HG02870 (cell line): ENCODE results near the gene ATP10B.
"Not testable (repeated sequence)": the region's sequence is repeated elsewhere in the genome, so short reads cannot be mapped to it uniquely, and the experiment has no call there.

Experiments
- ATAC-seq: cut with Tn5 transposase; IDR thresholded peaks from one replicate; pipeline ENCODE4 v1.9.1; 2021; ENCODE audit warnings: mild to moderate bottlenecking, moderate library complexity; ENCODE audit not compliant: unreplicated experiment

Gene ATP10B

DNA sequence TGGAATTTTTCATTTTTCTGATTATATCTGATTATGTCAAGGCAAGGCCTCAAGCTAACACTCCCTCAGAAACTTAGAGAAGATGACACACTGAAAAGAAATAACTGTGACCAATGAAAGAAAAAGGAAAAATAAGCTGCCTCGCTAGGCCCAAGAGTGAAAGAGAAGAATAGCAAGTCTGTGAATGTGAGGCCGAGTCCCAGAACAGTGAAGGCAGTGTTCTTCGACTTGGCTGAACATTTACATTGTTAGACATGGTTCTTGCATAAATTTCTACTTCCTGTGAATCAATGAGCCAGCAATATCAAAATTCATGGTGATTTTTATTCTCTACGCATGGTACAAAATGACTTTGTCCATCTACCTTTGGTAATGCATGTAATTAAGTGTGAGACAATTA, at the start of gene ATP10B:
ATP10B (minus strand) TSS at position 163 of the 400 bp plus-strand sequence. CDS start 164,137 bp downstream, outside the sequence.
- no peak for ATAC-seq

DNA sequence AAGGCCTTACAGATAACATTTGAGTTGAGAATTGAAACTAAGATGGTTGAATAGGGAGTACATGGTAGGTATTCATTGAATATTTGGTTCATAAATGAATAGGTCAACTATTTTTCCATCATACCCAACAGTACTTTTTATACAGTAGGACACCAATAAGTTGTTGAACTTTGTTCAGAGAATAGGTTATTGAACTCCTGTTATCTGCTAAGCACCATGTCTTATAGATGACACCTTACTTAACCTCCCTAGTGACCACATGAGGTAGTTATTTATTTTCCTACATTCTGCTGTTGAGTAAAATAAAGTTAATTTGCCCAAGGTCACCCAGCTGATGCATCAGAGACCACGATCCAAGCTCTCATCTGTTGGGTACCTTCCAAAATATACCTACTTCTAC, 49.6 kb upstream of the ATP10B start:
- ATAC-seq, result no peak

DNA sequence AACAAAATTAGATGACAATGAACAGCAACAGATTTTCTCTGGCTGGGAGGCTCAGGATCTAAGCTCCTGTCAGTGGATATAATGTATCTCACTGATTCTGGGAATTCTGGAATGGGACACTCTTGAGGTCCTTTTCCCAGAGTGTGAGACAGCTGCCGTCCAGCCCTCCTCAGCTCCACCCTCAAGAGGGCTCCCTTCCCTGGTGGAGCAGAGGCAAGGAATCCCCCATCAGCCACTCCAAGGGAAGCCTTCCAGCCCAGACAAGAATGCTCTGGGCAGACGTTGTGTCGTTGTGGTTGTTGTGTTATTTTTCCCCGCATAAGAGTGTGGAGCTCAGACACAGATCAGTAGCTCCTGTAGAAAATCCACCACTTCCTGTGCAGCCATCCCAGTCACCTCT, 47.7 kb upstream of the ATP10B start:
- ATAC-seq, result no peak

GRCh38 chr5:160893180-160893964, 41.4 kb upstream of the ATP10B start:
- not testable (repeated sequence) for ATAC-seq

- no peak for ATAC-seq
These were observed 35.8 kb upstream of the ATP10B start for GRCh38 chr5:160887780-160888179.

DNA sequence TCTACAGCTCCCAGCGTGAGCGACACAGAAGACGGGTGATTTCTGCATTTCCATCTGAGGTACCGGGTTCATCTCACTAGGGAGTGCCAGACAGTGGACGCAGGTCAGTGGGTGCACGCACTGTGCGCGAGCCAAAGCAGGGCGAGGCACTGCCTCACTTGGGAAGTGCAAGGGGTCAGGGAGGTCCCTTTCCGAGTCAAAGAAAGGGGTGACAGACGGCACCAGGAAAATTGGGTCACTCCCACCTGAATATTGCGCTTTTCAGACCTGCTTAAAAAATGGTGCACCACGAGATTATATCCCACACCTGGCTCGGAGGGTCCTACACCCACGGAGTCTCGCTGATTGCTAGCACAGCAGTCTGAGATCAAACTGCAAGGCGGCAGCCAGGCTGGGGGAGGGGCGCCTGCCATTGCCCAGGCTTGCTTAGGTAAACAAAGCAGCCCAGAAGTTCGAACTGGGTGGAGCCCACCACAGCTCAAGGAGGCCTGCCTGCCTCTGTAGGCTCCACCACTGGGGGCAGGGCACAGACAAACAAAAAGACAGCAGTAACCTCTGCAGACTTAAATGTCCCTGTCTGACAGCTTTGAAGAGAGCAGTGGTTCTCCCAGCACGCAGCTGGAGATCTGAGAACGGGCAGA, 21.7 kb upstream of the ATP10B start:
- ATAC-seq, result not testable (repeated sequence)

DNA sequence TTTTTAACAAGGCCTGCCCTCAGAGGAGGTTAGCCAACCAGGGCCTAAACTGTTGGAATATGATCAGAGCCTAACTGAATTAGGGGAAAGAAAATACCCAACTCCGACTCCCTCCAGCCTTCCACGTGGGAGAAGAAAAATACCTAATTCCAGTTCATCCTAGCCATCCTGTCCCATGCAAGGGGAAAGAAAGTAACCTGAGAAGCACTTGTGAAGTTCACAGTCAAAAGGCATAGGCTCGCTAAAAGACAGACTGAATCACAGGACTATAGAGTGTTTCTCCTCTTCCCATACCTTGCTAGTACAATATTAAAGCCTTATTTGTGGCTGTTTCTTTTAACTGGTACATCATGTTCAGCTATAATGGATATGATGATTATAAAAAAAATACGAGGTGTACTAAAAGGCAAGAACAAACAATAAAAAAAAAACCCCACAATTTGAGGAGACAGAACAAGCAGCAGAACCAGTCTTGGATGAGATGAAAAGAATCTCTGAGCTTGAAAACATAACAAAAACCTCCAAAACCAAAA, 18.0 kb upstream of the ATP10B start:
- ATAC-seq, result no peak

DNA sequence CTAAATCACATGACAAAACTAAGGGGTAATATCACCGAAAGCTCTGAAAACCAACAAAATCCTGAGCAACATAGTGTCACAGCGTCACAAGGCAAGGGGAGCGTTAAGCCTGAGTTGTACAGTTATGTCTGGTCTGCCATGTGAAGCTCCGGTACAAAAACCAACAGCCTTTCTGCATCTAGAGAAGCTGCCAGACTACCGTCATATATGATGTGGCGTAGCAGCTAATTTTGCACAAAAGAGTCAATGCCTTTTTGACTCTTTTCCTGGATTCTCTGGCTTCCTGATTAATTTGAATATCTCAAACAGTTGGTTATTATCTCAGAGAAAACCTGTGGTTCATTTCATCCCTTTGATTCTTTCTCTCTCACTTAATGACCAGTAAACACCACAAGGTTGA, 16.0 kb upstream of the ATP10B start:
- no peak for ATAC-seq

DNA sequence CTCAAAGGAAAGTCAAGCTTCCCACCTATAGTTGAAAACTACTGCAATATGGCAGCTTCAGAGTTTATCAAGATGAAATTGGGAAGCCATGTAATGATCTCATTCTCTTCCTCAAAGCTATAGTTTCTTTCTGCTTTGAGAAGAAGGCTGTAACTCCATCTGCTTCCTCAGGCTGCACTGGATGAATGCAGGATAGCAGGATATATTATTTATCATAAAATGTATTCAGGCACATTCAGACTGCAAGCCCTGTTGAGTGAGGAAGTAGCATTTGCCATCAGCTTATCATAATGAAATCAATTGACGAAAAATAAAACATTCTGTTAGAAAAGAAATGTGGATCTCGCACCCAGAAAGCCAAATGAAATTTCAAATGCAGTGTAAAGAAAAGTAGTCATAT, 560 bp downstream of the ATP10B start:
- ATAC-seq, result no peak

DNA sequence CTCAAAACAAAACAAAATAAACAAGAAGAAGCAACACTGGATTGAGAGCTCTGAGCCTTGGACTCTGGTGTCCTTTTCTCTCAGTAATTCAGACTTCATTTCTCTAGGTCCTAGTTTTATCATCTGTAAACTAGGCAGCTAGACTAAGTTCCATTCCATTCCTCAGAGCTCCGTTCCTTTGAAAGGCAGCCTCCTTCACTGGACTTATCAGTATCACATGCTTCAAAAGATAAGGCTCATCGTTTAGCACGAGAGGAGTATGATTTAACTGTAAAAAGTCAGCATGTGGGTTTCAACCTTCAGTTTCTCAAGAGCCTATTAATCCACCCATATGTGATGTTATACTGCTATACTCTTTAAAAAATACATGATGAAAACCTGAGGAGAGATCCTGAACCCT, 1.6 kb downstream of the ATP10B start:
- no peak for ATAC-seq

DNA sequence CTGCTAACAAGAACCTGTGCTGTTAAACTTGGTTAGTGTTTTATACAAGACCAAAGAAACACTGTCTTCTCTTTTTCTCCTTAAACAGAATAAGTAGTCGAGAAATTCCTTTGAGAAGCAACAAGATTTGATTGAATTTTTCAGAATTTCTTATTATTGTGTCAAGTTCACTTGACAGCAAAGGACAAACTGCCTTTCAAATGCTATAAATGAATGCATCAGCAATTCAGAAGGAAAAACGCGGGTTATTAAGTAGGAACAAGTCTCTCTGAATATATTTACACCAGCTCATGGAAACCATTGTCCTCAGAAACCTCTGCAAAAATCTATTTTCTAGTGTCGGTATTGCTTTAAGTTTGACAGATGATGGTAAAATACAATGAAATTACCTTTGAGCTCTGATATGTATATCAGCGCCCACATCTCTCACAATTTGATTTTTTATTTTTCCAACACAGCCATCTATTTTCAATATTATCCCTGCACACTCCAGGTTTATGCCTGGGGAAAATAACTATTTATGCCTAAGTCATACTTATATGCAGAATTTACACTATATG, 4.4 kb downstream of the ATP10B start:
- ATAC-seq, result no peak

- no peak for ATAC-seq
These were observed 5.4 kb downstream of the ATP10B start for GRCh38 chr5:160846642-160847041.

DNA sequence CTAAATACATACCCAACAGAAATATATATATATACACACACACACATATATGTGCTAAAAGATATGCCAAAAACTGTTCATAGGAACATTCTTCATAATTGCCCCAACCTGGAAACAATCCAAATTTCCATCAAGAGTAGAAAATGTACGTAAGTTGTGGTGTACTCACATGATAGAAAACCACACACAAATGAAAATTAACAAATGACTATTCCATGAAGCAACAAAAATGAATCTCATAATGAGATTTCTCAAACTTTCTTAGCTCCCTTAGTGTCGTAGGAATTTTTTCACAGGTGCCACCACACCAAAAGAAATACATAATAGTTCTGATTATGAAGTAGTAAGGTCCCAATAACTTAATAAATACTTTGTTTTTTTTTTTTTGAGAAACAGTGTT, 7.8 kb downstream of the ATP10B start:
- ATAC-seq, result no peak

DNA sequence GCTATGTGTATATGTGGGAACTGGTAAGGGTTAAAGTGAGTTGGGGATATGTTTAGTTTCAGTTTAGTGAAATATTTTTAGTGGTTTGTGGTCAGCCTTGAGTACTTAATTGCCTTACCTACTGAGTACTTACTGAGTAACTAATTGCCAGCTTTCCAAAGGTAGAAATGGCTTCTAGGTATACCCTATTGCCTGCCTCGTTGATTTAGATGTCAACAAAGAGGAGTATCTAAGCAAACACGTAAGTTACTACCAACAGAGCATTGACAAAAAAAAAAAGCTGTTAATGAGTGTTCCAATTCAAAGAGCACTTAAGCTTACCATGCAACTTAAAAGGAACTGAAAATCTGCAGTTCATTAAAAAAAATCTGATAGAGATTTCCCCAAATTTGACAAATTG, 8.8 kb downstream of the ATP10B start:
- ATAC-seq, result peak; percentile 94

- no peak for ATAC-seq
These were observed 14.0 kb downstream of the ATP10B start for GRCh38 chr5:160837749-160838593.

DNA sequence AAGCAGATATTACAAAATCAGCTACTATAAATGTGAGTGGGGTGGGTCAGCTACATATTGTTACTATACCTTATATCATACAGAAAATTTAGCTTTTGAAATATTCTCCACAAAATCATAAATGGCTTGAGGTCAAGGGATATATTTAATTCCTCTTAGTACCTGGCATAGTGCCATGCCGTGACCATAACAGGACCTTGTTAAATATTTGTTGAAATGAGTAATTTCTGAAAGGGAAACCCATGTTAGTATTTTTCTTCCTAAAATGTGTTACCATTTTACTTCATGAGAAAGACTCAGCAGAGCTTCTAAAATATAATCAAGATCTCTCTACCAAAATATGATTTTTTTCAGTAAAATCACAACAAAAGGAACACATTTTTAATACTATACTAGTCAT, 14.8 kb downstream of the ATP10B start:
- no peak for ATAC-seq

DNA sequence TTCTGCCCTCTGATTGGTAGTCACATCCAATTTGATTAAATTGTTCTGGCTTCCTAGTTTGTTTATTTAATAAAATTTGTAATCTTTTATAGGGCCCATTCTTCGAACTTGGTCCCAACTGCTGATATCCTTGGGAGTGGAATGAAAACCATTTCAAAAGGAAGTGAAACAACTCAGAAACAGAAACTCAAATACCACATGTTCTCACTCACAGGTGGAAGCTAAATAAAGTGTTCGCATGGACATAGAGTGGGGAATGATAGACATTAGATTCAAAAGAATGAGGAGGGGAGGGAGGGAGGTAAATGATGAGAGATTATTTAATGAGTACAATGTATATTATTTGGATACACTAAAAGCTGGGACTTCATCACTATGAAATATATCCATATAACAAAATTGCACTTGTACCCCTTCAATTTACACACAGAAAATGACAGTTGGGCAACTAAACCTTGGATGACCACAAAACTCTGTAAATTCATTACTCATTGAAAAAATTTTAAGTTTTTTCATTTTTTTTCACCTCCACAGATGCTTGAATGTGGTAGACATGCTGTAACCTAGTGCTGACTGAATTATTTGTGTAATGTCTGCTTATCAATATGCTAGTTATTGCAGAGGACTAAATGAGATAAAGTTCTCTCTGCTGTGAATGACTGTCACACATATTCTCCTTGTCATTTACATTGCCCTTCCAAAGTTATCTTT, 16.0 kb downstream of the ATP10B start:
- ATAC-seq, result no peak

- ATAC-seq, result no peak
These were observed 16.6 kb downstream of the ATP10B start for GRCh38 chr5:160835376-160835775.

DNA sequence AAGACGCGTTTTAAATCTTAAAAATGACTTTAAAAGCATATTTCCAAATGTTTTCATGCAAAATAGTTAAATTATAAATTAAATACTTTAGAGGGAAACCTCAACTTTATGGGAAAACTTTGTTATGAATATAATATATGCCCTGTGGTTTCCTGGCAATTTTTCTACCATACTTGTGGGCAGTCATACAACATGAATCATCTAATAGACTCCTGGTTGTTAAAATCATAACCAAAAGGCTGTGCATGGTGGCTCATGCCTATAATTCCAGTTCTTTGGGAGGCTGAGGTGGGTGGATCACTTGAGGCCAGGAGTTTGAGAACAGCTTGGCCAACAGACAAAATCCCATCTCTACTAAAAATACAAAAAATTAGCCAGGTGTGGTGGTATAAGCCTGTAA, 18.2 kb downstream of the ATP10B start:
- ATAC-seq, result no peak

GRCh38 chr5:160831801-160832200, 20.2 kb downstream of the ATP10B start:
- no peak for ATAC-seq
